Limb (tissue), 2 donors: ENCODE results near the gene ARHGAP40.
A peak's percentile ranks its signal among the peaks of the same experiment; 100 is the strongest.

Source experiments
- DNase-seq, 2 donors: peaks; one replicate each; pipeline ENCODE4 v3.0.0-alpha.2; 2016; ENCODE audit errors: extremely low spot score in 2 of 2

The ARHGAP40 gene

GRCh38 chr20:38601216-38602184, at the start of gene ARHGAP40:
ARHGAP40 (plus strand) TSS chr20:38601809.
- peak in 1 of 2 donors; percentile 41 for DNase-seq

DNA sequence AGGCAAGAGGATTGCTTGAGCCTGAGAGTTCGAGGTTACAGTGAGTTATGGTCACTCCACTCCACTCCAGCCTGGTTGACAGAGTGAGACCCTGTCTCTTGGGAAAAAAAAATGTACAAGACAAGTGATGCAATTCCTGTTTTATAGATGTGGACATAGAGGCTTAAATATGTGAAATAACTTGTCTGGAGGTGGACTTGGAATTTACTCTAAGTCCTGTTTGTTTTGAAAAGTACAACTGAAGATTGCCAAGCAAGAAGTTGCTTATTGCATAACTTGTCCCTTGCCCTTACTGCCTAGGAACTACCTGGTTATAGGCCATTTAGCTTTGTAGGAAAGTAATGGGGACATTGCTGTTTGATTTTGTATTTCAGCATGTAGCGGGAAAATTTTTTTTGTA, 46.6 kb upstream of the ARHGAP40 start:
- DNase-seq = no peak

DNA sequence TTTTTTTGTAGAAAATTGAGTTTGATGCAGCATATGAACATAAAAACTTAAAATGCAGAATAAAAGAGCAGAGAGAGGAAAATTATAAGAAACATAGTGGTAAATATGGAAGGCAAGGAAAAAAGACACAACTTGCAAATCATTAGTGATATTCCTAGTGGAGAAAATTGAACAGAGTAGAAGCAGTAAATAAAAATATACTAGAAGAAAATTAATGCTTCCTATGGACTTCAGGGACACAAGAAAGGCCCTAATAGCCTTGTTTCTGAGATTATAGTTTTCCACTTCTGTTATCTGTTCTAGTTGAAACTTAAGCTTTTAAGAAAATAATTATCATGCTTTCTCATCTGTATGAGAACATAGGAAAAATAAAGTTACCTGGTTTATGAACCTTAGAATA, 46.2 kb upstream of the ARHGAP40 start:
- DNase-seq = no peak

- DNase-seq = no peak
Measured at GRCh38 chr20:38557174-38557573, 44.4 kb upstream of the ARHGAP40 start.

GRCh38 chr20:38558596-38559360, 42.8 kb upstream of the ARHGAP40 start:
- no peak for DNase-seq

- DNase-seq = no peak
Measured at GRCh38 chr20:38559764-38560163, 41.8 kb upstream of the ARHGAP40 start.

- no peak for DNase-seq
Measured at GRCh38 chr20:38563802-38564431, 37.7 kb upstream of the ARHGAP40 start.

DNA sequence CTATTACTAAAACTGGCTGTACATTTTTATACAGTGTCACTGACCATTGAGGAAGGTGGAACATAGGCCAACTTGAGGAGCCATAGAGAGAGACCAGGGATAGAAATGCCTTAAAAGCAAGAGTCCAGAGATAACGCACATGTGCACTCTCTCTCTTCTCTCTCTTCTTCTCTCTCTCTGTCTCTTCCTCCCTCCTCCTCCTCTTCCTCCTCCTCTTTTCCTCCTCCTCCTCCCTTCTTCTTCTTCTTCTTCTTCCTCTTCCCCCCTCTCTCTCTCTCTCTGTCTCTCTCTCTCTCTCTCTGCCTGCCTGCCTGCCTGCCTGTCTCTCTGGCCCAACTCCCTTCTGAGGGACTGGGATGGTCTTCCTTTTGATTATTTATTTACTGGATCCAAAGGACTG, 36.9 kb upstream of the ARHGAP40 start:
- no peak for DNase-seq

- DNase-seq = no peak
Measured at GRCh38 chr20:38566036-38566598, 35.5 kb upstream of the ARHGAP40 start.

GRCh38 chr20:38569747-38570525, 31.7 kb upstream of the ARHGAP40 start:
- no peak for DNase-seq

GRCh38 chr20:38573413-38573812, 28.2 kb upstream of the ARHGAP40 start:
- DNase-seq = peak in 1 of 2 donors; percentile 28

DNA sequence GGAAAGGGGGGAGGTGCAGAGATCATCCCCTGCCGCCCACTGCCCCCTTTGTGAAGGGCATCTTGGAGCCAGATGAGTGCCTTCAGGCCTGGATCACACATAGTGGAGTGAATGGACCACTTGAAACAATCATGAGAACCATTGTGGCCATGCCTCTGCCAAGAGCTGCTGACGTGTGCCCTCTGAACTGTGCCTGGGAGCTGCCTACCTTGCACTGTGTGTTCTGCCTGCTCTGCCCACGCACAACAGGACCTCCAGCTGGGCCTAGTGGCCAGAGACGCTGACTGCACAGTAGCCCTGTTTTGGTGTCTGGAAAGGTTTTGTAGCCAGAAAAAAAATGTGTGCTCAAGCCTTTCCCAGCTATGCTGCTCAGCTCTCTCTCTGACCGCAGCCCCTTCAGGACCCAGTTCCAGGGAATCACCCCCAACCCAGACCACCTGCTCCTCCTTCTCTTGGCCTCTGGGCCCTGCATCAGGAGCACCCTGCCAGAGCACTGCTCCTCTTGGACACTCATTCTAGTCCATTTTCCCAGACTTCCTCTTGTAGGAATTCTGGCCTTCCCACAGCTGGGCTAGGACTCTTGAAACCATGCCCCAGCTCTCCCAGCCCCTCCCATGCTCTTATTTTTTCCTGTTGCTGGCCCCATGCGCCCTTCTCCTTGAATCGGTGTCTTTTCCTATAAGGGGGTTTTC, 22.2 kb upstream of the ARHGAP40 start:
- no peak for DNase-seq

GRCh38 chr20:38579921-38580320, 21.7 kb upstream of the ARHGAP40 start:
- no peak for DNase-seq

DNA sequence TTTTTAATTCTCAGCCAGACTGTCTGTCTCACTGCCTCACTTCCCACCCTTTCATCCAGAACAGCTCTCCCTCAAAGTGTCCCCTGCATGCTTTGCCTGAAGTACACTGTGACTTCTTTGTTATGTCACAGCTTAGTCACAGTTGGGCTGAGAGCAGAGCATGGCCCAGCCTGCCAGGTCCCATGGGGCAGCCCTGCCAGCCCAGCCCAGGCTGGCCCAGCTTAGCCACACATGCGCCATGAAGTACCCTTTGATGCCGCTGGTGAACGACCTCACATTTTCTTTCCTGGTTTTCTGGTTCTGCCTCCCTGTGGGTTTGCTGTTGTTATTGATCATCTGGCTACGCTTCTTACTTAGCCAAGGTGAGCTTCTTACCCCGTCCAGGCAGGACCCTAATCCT, 20.6 kb upstream of the ARHGAP40 start, which contains the start of gene ADIG:
TSS of gene ADIG (plus strand) at position 185 of the 400 bp plus-strand sequence. CDS start at position 239, 54 bp downstream.
- no peak for DNase-seq

GRCh38 chr20:38581830-38582358, 19.7 kb upstream of the ARHGAP40 start:
- DNase-seq = no peak

DNA sequence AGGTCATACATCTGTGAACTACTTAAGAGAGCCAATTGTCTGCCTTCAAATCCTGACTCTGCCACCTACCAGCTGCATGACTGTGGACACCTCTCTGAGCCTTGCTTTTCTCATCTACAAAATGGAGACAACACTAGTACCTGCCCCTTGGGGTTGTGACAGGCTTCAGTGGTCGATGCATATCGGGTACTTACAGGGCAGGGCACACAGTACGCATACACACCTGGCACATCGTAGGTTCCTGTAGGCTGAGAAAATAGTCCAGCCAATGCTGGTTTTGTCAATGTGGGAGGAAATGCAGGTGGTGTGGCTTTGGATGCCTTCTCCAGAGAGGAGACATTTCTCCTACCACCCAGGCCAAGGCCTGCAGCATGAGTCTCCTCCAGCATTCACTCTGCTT, 18.3 kb upstream of the ARHGAP40 start:
- no peak for DNase-seq

GRCh38 chr20:38584099-38584763, 17.4 kb upstream of the ARHGAP40 start:
- DNase-seq = no peak

GRCh38 chr20:38585404-38586180, 16.0 kb upstream of the ARHGAP40 start:
- no peak for DNase-seq

- DNase-seq = no peak
Measured at GRCh38 chr20:38586181-38586525, 15.5 kb upstream of the ARHGAP40 start.
